H9 (cell line): ENCODE results near the gene IRF4. TPM values are rescaled to one million over a fixed set of nuclear protein-coding genes. Genes with fewer than 3 reads are reported as not detected.

ENCODE experiments used
- DNase-seq: peaks from one replicate; pipeline ENCODE4 v3.0.0-alpha.2; 2017
- H2AFZ ChIP-seq: one replicate; pipeline ENCODE4 v1.6.1; 2013; ENCODE audit warnings: mild to moderate bottlenecking, low read length, control low read depth, moderate library complexity
- H2AK5ac ChIP-seq: 2 replicates; pipeline ENCODE4 v1.6.1; 2013; ENCODE audit warnings: low read length, control low read depth, mixed read lengths; ENCODE audit not compliant: insufficient read length
- H2BK120ac ChIP-seq: one replicate; pipeline ENCODE4 v1.6.1; 2013; ENCODE audit warnings: low read depth, mild to moderate bottlenecking, low read length, control low read depth, inconsistent platforms; ENCODE audit not compliant: poor library complexity, severe bottlenecking
- H2BK12ac ChIP-seq: 2 replicates; pipeline ENCODE4 v1.6.1; 2013; ENCODE audit warnings: low read length, control low read depth, mixed read lengths, low read depth; ENCODE audit not compliant: insufficient read length
- H2BK15ac ChIP-seq: 2 replicates; pipeline ENCODE4 v1.6.1; 2013; ENCODE audit warnings: low read depth, low read length, control low read depth
- H2BK20ac ChIP-seq: one replicate; pipeline ENCODE4 v1.6.1; 2013; ENCODE audit warnings: low read depth, mild to moderate bottlenecking, low read length, control low read depth, inconsistent platforms; ENCODE audit not compliant: poor library complexity, severe bottlenecking
- H2BK5ac ChIP-seq: 2 replicates; pipeline ENCODE4 v1.6.1; 2013; ENCODE audit warnings: low read length, control low read depth, mixed read lengths; ENCODE audit not compliant: insufficient read length
- H3K14ac ChIP-seq: 2 replicates; pipeline ENCODE4 v1.6.1; 2013; ENCODE audit warnings: low read length, control low read depth; ENCODE audit not compliant: insufficient read depth
- H3K18ac ChIP-seq: 2 replicates; pipeline ENCODE4 v1.6.1; 2013; ENCODE audit warnings: low read depth, mild to moderate bottlenecking, mixed read lengths, low read length, control low read depth; ENCODE audit not compliant: insufficient read length
- H3K23ac ChIP-seq: 2 replicates; pipeline ENCODE4 v1.6.1; 2013; ENCODE audit warnings: low read length, control low read depth, mixed read lengths, low read depth; ENCODE audit not compliant: insufficient read length
- H3K23me2 ChIP-seq: 2 replicates; pipeline ENCODE4 v1.6.1; 2013; ENCODE audit warnings: low read depth, mild to moderate bottlenecking, mixed read lengths, low read length, control low read depth; ENCODE audit not compliant: insufficient read length, poor library complexity, severe bottlenecking
- H3K27ac ChIP-seq: 2 replicates; pipeline ENCODE4 v1.5.1; 2013; ENCODE audit warnings: low read length, control low read depth, mixed read lengths, low read depth; ENCODE audit not compliant: insufficient read length
- H3K27me3 ChIP-seq: 2 replicates; pipeline ENCODE4 v1.6.1; 2013; ENCODE audit warnings: low read length, control low read depth, inconsistent platforms; ENCODE audit not compliant: insufficient read depth
- H3K4ac ChIP-seq: 2 replicates; pipeline ENCODE4 v1.6.1; 2013; ENCODE audit warnings: low read depth, mild to moderate bottlenecking, control low read depth, inconsistent platforms, low read length, moderate library complexity
- H3K4me1 ChIP-seq: 2 replicates; pipeline ENCODE4 v1.6.1; 2013; ENCODE audit warnings: low read length, control low read depth, inconsistent platforms; ENCODE audit not compliant: insufficient read depth
- H3K4me2 ChIP-seq: 2 replicates; pipeline ENCODE4 v1.6.1; 2013; ENCODE audit warnings: low read length, control low read depth, mixed read lengths; ENCODE audit not compliant: insufficient read length, insufficient read depth
- H3K56ac ChIP-seq: 2 replicates; pipeline ENCODE4 v1.6.1; 2013; ENCODE audit warnings: low read depth, mild to moderate bottlenecking, mixed read lengths, low read length, control low read depth; ENCODE audit not compliant: insufficient read length
- H3K79me1 ChIP-seq: 2 replicates; pipeline ENCODE4 v1.6.1; 2013; ENCODE audit warnings: low read depth, mild to moderate bottlenecking, moderate library complexity, low read length, control low read depth, inconsistent platforms; ENCODE audit not compliant: insufficient read depth, poor library complexity, severe bottlenecking
- H3K79me2 ChIP-seq: 2 replicates; pipeline ENCODE4 v1.6.1; 2013; ENCODE audit warnings: low read length, control low read depth, inconsistent platforms; ENCODE audit not compliant: insufficient read depth
- H3K9ac ChIP-seq: 2 replicates; pipeline ENCODE4 v1.6.1; 2013; ENCODE audit warnings: low read length, control low read depth, mixed read lengths; ENCODE audit not compliant: insufficient read length; ENCODE audit errors: extremely low read depth
- H3K9me3 ChIP-seq: one replicate; pipeline ENCODE4 v1.6.1; 2013; ENCODE audit warnings: low read depth, low read length, inconsistent platforms; ENCODE audit not compliant: control insufficient read depth
- H3T11ph ChIP-seq: one replicate; pipeline ENCODE4 v1.6.1; 2013; ENCODE audit warnings: mild to moderate bottlenecking, low read length, control low read depth, inconsistent platforms
- H4K20me1 ChIP-seq: one replicate; pipeline ENCODE4 v1.6.1; 2013; ENCODE audit not compliant: control insufficient read depth, insufficient read length, insufficient read depth
- H4K5ac ChIP-seq: 2 replicates; pipeline ENCODE4 v1.6.1; 2013; ENCODE audit warnings: low read depth, mild to moderate bottlenecking, mixed read lengths, low read length, control low read depth; ENCODE audit not compliant: insufficient read length
- H4K8ac ChIP-seq: replicated peaks from 2 replicates; pipeline ENCODE4 v1.6.1; 2013; ENCODE audit warnings: low read length, control low read depth, mixed read lengths, low read depth; ENCODE audit not compliant: insufficient read length
- H4K91ac ChIP-seq: 2 replicates; pipeline ENCODE4 v1.6.1; 2013; ENCODE audit warnings: low read depth, mild to moderate bottlenecking, moderate library complexity, mixed read lengths, low read length, control low read depth; ENCODE audit not compliant: insufficient read length
- H3K27ac Mint-ChIP-seq, 3 experiments: 2 replicates in 2 of 3; 3 replicates in 1 of 3; pipeline ENCODE4 v1.8.0; 2020 to 2021; ENCODE audit warnings: mixed read lengths in 3 of 3, mild to moderate bottlenecking in 1 of 3, moderate library complexity in 1 of 3
- H3K27me3 Mint-ChIP-seq: 2 replicates; pipeline ENCODE4 v1.8.0; 2021; ENCODE audit warnings: low read depth, mild to moderate bottlenecking, moderate library complexity, mixed read lengths
- H3K36me3 Mint-ChIP-seq, 3 experiments: 2 replicates in 2 of 3; 3 replicates in 1 of 3; pipeline ENCODE4 v1.8.0; 2020 to 2021; ENCODE audit warnings: low read depth in 3 of 3, mixed read lengths in 3 of 3; ENCODE audit not compliant: insufficient read depth in 1 of 3
- H3K4me1 Mint-ChIP-seq, 2 experiments: 2 replicates each; pipeline ENCODE4 v1.8.0; 2020; ENCODE audit warnings: mixed read lengths in 2 of 2
- H3K4me3 Mint-ChIP-seq, 2 experiments: 2 replicates in 1 of 2; 3 replicates in 1 of 2; pipeline ENCODE4 v1.8.0; 2020 to 2021; ENCODE audit warnings: mild to moderate bottlenecking in 2 of 2, mixed read lengths in 2 of 2, moderate library complexity in 1 of 2
- H3K9me3 Mint-ChIP-seq, 2 experiments: 2 replicates in 1 of 2; 3 replicates in 1 of 2; pipeline ENCODE4 v1.8.0; 2020; ENCODE audit warnings: mild to moderate bottlenecking in 2 of 2, mixed read lengths in 2 of 2, moderate library complexity in 1 of 2
- CTCF ChIP-seq: fragments of 200-600 bp; sonication (generic); conservative IDR thresholded peaks from 3 replicates; pipeline ENCODE4 v1.8.0; 2021; ENCODE audit warnings: antibody characterized with exemption, mild to moderate bottlenecking
- WGBS: extraction: QIAGEN DNeasy Blood & Tissue Kit; methylation state at CpG from one replicate; pipeline ENCODE4 v1.1.7; 2013; ENCODE audit warnings: missing lambda C conversion rate, low lambda C conversion rate, mixed read lengths; ENCODE audit not compliant: insufficient read length; ENCODE audit errors: extremely low coverage; 5-methylcytosine and 5-hydroxymethylcytosine counted together
- total RNA-seq: library from RNA; stranded (reverse); gene quantifications from 2 replicates; pipeline ENCODE4 v1.2.1, GENCODE V29; 2021

IRF4 gene
- total RNA-seq, 1 experiment from 2014 or later, result 0.31 TPM

DNA sequence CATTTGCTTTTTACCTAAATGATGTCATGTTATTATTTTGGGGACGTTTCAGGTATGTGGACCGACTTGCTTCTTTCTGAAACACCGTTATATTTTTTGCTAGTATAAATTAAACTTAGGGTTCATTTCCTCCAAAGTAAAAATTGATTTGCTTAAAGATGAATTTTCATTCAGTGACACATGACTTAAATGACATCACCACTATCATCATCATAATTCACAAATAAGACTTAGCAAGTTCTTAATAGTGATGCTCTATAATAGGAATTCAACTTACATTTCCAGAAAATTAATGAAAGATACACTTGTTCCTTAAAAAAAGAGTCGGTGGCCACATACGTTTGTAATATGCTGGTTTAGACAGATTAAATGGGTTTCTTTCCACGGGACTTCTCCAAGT is 9.3 kb downstream of the IRF4 start:
- no peak overlapping the region for H2BK15ac ChIP-seq
- no peaks in the 10 kb centered on the region for H3K79me1 ChIP-seq
- Mint-ChIP-seq H3K4me1 (no peaks in the 10 kb centered on the region), H3K27me3 (peaks cover 42% of the 10 kb centered on the region), H3K27ac (no peak overlapping the region), H3K9me3 (peaks cover 0 to 3% of the 10 kb centered on the region in 2 experiments; a peak in 1 of 5 replicates), H3K4me3 (no peak overlapping the region), H3K36me3 (peaks cover 0 to 1% (median 0%) of the 10 kb centered on the region in 3 experiments; a peak in 3 of 7 replicates)
- H3K23me2 ChIP-seq, result no peaks in the 10 kb centered on the region
- DNase-seq, result no peak
- no peak overlapping the region for H2AK5ac ChIP-seq
- H2BK120ac ChIP-seq, result no peak overlapping the region
- H2AFZ ChIP-seq, result no peak overlapping the region
- no CpG with 5 or more reads among the region's 6 CpGs for WGBS
- no peaks in the 10 kb centered on the region for H3K79me2 ChIP-seq
- no peaks in the 10 kb centered on the region for H3K4me1 ChIP-seq
- H2BK12ac ChIP-seq, result no peak overlapping the region
- H3T11ph ChIP-seq, result no peak overlapping the region
- no peak overlapping the region for H4K5ac ChIP-seq
- H4K8ac ChIP-seq, result no peak overlapping the region
- H2BK5ac ChIP-seq, result no peak overlapping the region
- H3K18ac ChIP-seq, result no peak overlapping the region
- no peaks in the 10 kb centered on the region for H3K9me3 ChIP-seq
- no peaks in the 10 kb centered on the region for H4K20me1 ChIP-seq
- no peak overlapping the region for H3K27ac ChIP-seq
- H3K23ac ChIP-seq, result no peak overlapping the region
- no peak overlapping the region for H3K56ac ChIP-seq
- H3K9ac ChIP-seq, result no peak overlapping the region
- H2BK20ac ChIP-seq, result no peak overlapping the region
- H3K4ac ChIP-seq, result no peak overlapping the region
- H4K91ac ChIP-seq, result no peak overlapping the region
- TF ChIP-seq CTCF, result no peak
- H3K14ac ChIP-seq, result no peak overlapping the region
- no peaks in the 10 kb centered on the region for H3K27me3 ChIP-seq
- H3K4me2 ChIP-seq, result no peak overlapping the region
